Lower lobe of right lung (tissue), 2 donors: ENCODE results near the gene FUT8. TPM values are rescaled to one million over a fixed set of nuclear protein-coding genes. Genes with fewer than 3 reads are reported as not detected.

Experiments used
- ATAC-seq, 2 donors: fragments of 200-7000 bp; cut with Tn5 transposase; one replicate each; pipeline ENCODE4 v1.9.1; 2020 to 2022; ENCODE audit warnings: mild to moderate bottlenecking in 2 of 2, moderate library complexity in 2 of 2
- DNase-seq: peaks from one replicate; pipeline ENCODE4 v3.0.0-alpha.2; 2020
- H3K27ac ChIP-seq: fragments of 200-600 bp; one replicate; pipeline ENCODE4 v1.8.0; 2022
- H3K27me3 ChIP-seq: fragments of 200-600 bp; one replicate; pipeline ENCODE4 v1.8.0; 2022; ENCODE audit warnings: low read depth
- H3K36me3 ChIP-seq: fragments of 200-600 bp; one replicate; pipeline ENCODE4 v1.8.0; 2022; ENCODE audit warnings: mild to moderate bottlenecking
- H3K4me1 ChIP-seq: fragments of 200-600 bp; one replicate; pipeline ENCODE4 v1.8.0; 2022
- H3K4me3 ChIP-seq: fragments of 200-600 bp; one replicate; pipeline ENCODE4 v1.8.0; 2022; ENCODE audit warnings: mild to moderate bottlenecking
- H3K9me3 ChIP-seq: fragments of 200-600 bp; one replicate; pipeline ENCODE4 v1.8.0; 2022
- intact Hi-C: fragments of 100-400 bp; cut with DNase I; formaldehyde crosslinking; loops from one replicate; pipeline ENCODE4 v1.11.0; 2022
- total RNA-seq: library from RNA; stranded (reverse); fragmentation: NEBNext Ultra II Directional; extraction: Animal tissue kit (Norgen Biotek cat#: 25700); gene quantifications from one replicate; pipeline ENCODE4 v1.2.1, GENCODE V29; 2021
- TF ChIP-seq, protein P1 (sequence below): fragments of 200-600 bp; IDR thresholded peaks from one replicate; pipeline ENCODE4 v1.8.0; 2022; ENCODE audit warnings: antibody characterized with exemption, mild to moderate bottlenecking
- donor health status: DM: no; HTN: yes; CAD: no; lungs with severe emphysema.

The FUT8 gene
- total RNA-seq, 1 donor from 2014 or later = 46.1 TPM

- Histone ChIP-seq H3K36me3 (no peaks in the 10 kb centered on the region), H3K27ac (no peak overlapping the region), H3K9me3 (no peaks in the 10 kb centered on the region), H3K4me3 (no peak overlapping the region), H3K27me3 (no peaks in the 10 kb centered on the region), H3K4me1 (no peaks in the 10 kb centered on the region)
- intact Hi-C loops = no loop called here
- DNase-seq (no peak), ATAC-seq (no peak)
- TF ChIP-seq, protein P1, sequence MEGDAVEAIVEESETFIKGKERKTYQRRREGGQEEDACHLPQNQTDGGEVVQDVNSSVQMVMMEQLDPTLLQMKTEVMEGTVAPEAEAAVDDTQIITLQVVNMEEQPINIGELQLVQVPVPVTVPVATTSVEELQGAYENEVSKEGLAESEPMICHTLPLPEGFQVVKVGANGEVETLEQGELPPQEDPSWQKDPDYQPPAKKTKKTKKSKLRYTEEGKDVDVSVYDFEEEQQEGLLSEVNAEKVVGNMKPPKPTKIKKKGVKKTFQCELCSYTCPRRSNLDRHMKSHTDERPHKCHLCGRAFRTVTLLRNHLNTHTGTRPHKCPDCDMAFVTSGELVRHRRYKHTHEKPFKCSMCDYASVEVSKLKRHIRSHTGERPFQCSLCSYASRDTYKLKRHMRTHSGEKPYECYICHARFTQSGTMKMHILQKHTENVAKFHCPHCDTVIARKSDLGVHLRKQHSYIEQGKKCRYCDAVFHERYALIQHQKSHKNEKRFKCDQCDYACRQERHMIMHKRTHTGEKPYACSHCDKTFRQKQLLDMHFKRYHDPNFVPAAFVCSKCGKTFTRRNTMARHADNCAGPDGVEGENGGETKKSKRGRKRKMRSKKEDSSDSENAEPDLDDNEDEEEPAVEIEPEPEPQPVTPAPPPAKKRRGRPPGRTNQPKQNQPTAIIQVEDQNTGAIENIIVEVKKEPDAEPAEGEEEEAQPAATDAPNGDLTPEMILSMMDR = no peak
These were observed 363.8 kb downstream of the FUT8 start for GRCh38 chr14:65776193-65776852.

DNA sequence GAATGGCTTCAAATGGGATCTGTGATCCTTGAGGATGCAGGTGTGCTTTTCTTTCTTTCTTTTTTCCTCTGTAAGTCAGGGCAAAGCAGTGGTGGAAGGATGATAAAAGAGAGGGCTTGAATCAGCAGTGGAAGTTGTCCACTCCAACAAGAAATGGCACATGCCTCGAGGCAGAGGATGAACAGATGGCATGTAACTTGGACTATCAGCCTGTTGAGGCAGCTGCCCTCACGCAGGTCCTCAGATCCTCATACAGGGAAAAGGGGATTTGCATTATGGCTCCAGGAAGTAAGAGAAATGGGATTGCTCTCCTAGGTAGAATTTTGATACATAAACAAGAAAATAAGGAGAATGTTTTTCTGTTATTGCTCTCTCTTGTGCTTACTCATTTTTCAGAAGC, 368.0 kb downstream of the FUT8 start:
- intact Hi-C loops = no loop called here
- Histone ChIP-seq H3K36me3 (no peaks in the 10 kb centered on the region), H3K4me1 (no peaks in the 10 kb centered on the region), H3K9me3 (no peaks in the 10 kb centered on the region), H3K27me3 (no peaks in the 10 kb centered on the region), H3K27ac (no peak overlapping the region), H3K4me3 (no peak overlapping the region)
- TF ChIP-seq, protein P1 = no peak
- no peak for DNase-seq
- ATAC-seq = no peak

- no peaks in the 10 kb centered on the region for H3K4me1 ChIP-seq
- H3K36me3 ChIP-seq = no peaks in the 10 kb centered on the region
- no peaks in the 10 kb centered on the region for H3K9me3 ChIP-seq
- H3K27ac ChIP-seq = no peak overlapping the region
- no peak overlapping the region for H3K4me3 ChIP-seq
- H3K27me3 ChIP-seq = no peaks in the 10 kb centered on the region
- intact Hi-C loops = no loop called here
- DNase-seq (no peak), ATAC-seq (no peak)
- TF ChIP-seq, protein P1 = no peak
These were observed 370.6 kb downstream of the FUT8 start for GRCh38 chr14:65783101-65783500.

DNA sequence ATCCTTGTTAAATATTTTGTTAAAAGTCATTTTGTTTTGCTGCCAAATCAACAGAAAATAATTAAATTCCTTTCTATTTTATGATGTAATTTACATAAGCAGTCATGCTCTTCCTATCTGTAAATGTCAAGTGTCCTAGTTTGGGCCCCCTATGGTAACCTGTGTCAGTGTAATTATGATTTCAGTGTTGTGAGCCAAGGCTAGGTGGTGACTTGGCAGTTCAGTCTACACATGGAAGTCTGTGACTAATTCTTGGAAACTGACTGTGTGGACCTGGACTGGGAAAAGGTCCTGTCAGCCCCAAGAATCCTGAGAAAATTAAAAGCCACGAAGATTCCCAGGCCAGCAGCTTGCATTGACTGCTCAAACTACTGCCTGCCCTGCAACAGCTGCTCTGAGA, 371.0 kb downstream of the FUT8 start:
- H3K27ac ChIP-seq = no peak overlapping the region
- no peaks in the 10 kb centered on the region for H3K27me3 ChIP-seq
- intact Hi-C loops = no loop called here
- DNase-seq = no peak
- TF ChIP-seq, protein P1 = no peak
- no peaks in the 10 kb centered on the region for H3K4me1 ChIP-seq
- H3K4me3 ChIP-seq = no peak overlapping the region
- ATAC-seq = no peak
- H3K36me3 ChIP-seq = no peaks in the 10 kb centered on the region
- no peaks in the 10 kb centered on the region for H3K9me3 ChIP-seq

GRCh38 chr14:65784574-65784973, 372.0 kb downstream of the FUT8 start:
- Histone ChIP-seq H3K9me3 (no peaks in the 10 kb centered on the region), H3K27ac (no peak overlapping the region), H3K36me3 (no peaks in the 10 kb centered on the region), H3K27me3 (no peaks in the 10 kb centered on the region), H3K4me1 (no peaks in the 10 kb centered on the region), H3K4me3 (no peak overlapping the region)
- intact Hi-C loops = no loop called here
- no peak for DNase-seq
- no peak for ATAC-seq
- TF ChIP-seq, protein P1 = no peak
